Upper lobe of left lung (tissue), 4 donors: Measurements from ENCODE around the gene LYL1.

Experiments used
- CTCF ChIP-seq, 6 experiments: fragments of 450-650 bp in 4 of 6; fragments of 200-600 bp in 2 of 6; sonication (generic) in 2 of 6; IDR thresholded peaks; one replicate each; pipeline ENCODE4 v1.5.1; 2016 to 2019; ENCODE audit warnings: antibody characterized with exemption in 6 of 6
- EP300 ChIP-seq, 4 donors: sonication (generic); formaldehyde crosslinking; IDR thresholded peaks; one replicate each; pipeline ENCODE4 v1.5.1; 2017; ENCODE audit warnings: antibody characterized with exemption in 4 of 4, control low read depth in 2 of 4
- POLR2A ChIP-seq, 4 donors: fragments of 450-650 bp; IDR thresholded peaks; one replicate each; pipeline ENCODE4 v1.5.1; 2016 to 2017; ENCODE audit warnings: antibody characterized with exemption in 4 of 4, mild to moderate bottlenecking in 2 of 4

GRCh38 chr19:13127811-13128575, 25.3 kb upstream of the LYL1 start:
- TF ChIP-seq CTCF (IDR thresholded peaks at IDR 0.05) (no peak), POLR2A (IDR thresholded peaks at IDR 0.05) (no peak), EP300 (IDR thresholded peaks at IDR 0.05) (no peak)
